ENCODE measurements around the gene ASCL2. TPM values are rescaled to one million over a fixed set of nuclear protein-coding genes. Genes with fewer than 3 reads are reported as not detected.

The ASCL2 gene
- total RNA-seq, 4 donors from 2014 or later: 0.27 TPM; not detected in 3

- Histone ChIP-seq H3K27ac (no peak overlapping the region), H3K4me1 (no peaks in the 10 kb centered on the region), H3K9me3 (peaks cover 0 to 13% (median 0%) of the 10 kb centered on the region in 3 donors), H3K27me3 (peaks cover 53% of the 10 kb centered on the region), H3K36me3 (no peaks in the 10 kb centered on the region), H3K4me3 (no peak overlapping the region)
- TF ChIP-seq EP300 (IDR thresholded peaks at IDR 0.05) (no peak), POLR2A (IDR thresholded peaks at IDR 0.05) (no peak), POLR2AphosphoS5 (IDR thresholded peaks at IDR 0.05) (no peak)
- TF ChIP-seq, protein P1, sequence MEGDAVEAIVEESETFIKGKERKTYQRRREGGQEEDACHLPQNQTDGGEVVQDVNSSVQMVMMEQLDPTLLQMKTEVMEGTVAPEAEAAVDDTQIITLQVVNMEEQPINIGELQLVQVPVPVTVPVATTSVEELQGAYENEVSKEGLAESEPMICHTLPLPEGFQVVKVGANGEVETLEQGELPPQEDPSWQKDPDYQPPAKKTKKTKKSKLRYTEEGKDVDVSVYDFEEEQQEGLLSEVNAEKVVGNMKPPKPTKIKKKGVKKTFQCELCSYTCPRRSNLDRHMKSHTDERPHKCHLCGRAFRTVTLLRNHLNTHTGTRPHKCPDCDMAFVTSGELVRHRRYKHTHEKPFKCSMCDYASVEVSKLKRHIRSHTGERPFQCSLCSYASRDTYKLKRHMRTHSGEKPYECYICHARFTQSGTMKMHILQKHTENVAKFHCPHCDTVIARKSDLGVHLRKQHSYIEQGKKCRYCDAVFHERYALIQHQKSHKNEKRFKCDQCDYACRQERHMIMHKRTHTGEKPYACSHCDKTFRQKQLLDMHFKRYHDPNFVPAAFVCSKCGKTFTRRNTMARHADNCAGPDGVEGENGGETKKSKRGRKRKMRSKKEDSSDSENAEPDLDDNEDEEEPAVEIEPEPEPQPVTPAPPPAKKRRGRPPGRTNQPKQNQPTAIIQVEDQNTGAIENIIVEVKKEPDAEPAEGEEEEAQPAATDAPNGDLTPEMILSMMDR (IDR thresholded peaks at IDR 0.05): no peak
- 55 to 66% methylated on average over 2 to 3 of the region's 3 CpGs for WGBS, 2 donors (ENCODE audit: low coverage in 1 of 2)
- ATAC-seq: no peak
Observed at GRCh38 chr11:2220173-2220771, 50.1 kb downstream of the ASCL2 start.

DNA sequence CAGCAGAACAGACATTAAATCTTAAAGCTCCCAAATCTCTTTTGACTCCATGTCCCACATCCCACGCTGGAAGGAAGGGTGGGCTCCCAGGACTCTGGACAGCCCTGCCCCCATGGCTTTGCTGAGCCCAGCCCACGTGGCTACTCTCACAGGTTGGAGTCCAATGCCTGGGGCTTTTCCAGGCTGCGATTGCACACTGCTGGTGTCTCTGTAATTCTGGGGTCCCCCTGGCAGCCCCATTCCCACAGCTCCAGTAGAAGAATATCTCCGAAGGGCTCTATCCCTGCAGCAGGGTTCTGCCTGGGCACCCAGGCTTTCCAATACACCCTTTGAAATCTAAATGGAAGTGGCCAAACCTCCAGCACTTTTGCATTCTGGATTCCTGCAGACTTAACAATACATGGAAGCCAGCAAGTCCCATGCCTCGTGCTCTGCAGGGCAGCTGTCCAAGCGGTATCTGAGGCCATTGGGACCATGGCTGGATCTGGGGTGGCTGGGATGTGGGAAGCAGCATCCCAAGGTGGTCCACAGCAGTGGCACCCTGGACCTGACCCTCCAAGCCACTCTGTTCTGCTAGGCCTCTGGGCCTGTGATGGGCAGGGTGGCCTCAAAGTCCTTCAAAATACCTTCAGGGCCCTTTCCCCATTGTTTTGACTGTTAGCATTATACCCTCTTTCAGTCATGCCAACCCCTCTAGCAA, 50.9 kb downstream of the ASCL2 start:
- Histone ChIP-seq H3K4me3 (no peak overlapping the region), H3K9me3 (peaks cover 0 to 13% (median 0%) of the 10 kb centered on the region in 3 donors), H3K27me3 (peaks cover 57% of the 10 kb centered on the region), H3K4me1 (no peaks in the 10 kb centered on the region), H3K36me3 (no peaks in the 10 kb centered on the region), H3K27ac (no peak overlapping the region)
- ATAC-seq: no peak
- WGBS, 2 donors (ENCODE audit: low coverage in 1 of 2): 80 to 86% methylated on average over 1 of the region's 6 CpGs
- no peak for TF ChIP-seq POLR2AphosphoS5 (IDR thresholded peaks at IDR 0.05)
- TF ChIP-seq EP300 (IDR thresholded peaks at IDR 0.05): no peak
- no peak for TF ChIP-seq POLR2A (IDR thresholded peaks at IDR 0.05)
- TF ChIP-seq, protein P1 (IDR thresholded peaks at IDR 0.05): no peak

Other genes with a start within 250 kb of the ASCL2 start
- gene IGF2, start 131.2 kb downstream of the ASCL2 start, total RNA-seq: 10 to 100 TPM in 3 of 4 donors, 1 to 10 TPM in 1; 8.7 to 49.5 (median 28.7) TPM
- gene INS, start 109.4 kb downstream of the ASCL2 start, total RNA-seq: not detected
- gene TH, start 98.8 kb downstream of the ASCL2 start, total RNA-seq: under 1 TPM in 2 of 4 donors, not detected in 2; 0.27 TPM
- under 1 TPM; 0.15 to 0.78 (median 0.42) TPM for gene C11orf21, start 31.3 kb upstream of the ASCL2 start, total RNA-seq
- 1 to 10 TPM in 2 of 4 donors, under 1 TPM in 1, not detected in 1; 0.62 to 3.6 (median 3.6) TPM for gene TSPAN32, start 31.4 kb upstream of the ASCL2 start, total RNA-seq
- gene CD81, start 106.7 kb upstream of the ASCL2 start, total RNA-seq: 100 to 1,000 TPM; 327 to 576 (median 541) TPM
- gene TSSC4, start 130.2 kb upstream of the ASCL2 start, total RNA-seq: 10 to 100 TPM; 54.8 to 70.2 (median 66.3) TPM
- gene TRPM5, start 173.9 kb upstream of the ASCL2 start, total RNA-seq: not detected
- 10 to 100 TPM in 1 of 4 donors, 1 to 10 TPM in 3; 2.6 to 12.7 (median 4.9) TPM for gene KCNQ1, start 174.4 kb upstream of the ASCL2 start, total RNA-seq